NCI-H1105 (cell line): ENCODE measurements around the gene NEU2.
"Not testable (repeated sequence)": the region's sequence is repeated elsewhere in the genome, so short reads cannot be mapped to it uniquely, and the experiment has no call there.

Experiments used
- DNase-seq: peaks from one replicate; lab custom pipeline; 2025; lab: John Stamatoyannopoulos, UW

The NEU2 gene

GRCh38 chr2:233010569-233011267, 21.8 kb upstream of the NEU2 start:
- no peak for DNase-seq

GRCh38 chr2:233011268-233011650, 21.2 kb upstream of the NEU2 start:
- DNase-seq = no peak

- no peak for DNase-seq
Observed at GRCh38 chr2:233011702-233012131, 20.8 kb upstream of the NEU2 start.

GRCh38 chr2:233012301-233012971, 20.0 kb upstream of the NEU2 start:
- no peak for DNase-seq

GRCh38 chr2:233013027-233013461, 19.4 kb upstream of the NEU2 start, which contains the start of gene NGEF:
TSS of gene NGEF (minus strand) at chr2:233013256. CDS start at chr2:232974890, 38,366 bp downstream.
- no peak for DNase-seq

GRCh38 chr2:233013650-233014049, 18.8 kb upstream of the NEU2 start:
- no peak for DNase-seq

- no peak for DNase-seq
Observed at GRCh38 chr2:233015019-233015645, 17.3 kb upstream of the NEU2 start.

GRCh38 chr2:233017947-233018346, 14.5 kb upstream of the NEU2 start:
- no peak for DNase-seq

- DNase-seq = not testable (repeated sequence)
Observed at GRCh38 chr2:233019610-233020009, 12.9 kb upstream of the NEU2 start.

GRCh38 chr2:233020454-233020853, 12.0 kb upstream of the NEU2 start:
- no peak for DNase-seq

- no peak for DNase-seq
Observed at GRCh38 chr2:233021771-233022170, 10.7 kb upstream of the NEU2 start.

GRCh38 chr2:233022561-233022960, 9.9 kb upstream of the NEU2 start:
- no peak for DNase-seq

- DNase-seq = no peak
Observed at GRCh38 chr2:233023007-233023760, 9.3 kb upstream of the NEU2 start.

GRCh38 chr2:233023761-233024410, 8.6 kb upstream of the NEU2 start:
- no peak for DNase-seq

- DNase-seq = no peak
Observed at GRCh38 chr2:233025706-233026105, 6.8 kb upstream of the NEU2 start.

- no peak for DNase-seq
Observed at GRCh38 chr2:233026198-233026813, 6.2 kb upstream of the NEU2 start.

GRCh38 chr2:233029321-233029720, 3.2 kb upstream of the NEU2 start:
- DNase-seq = no peak

GRCh38 chr2:233031556-233032500, 644 bp upstream of the NEU2 start:
- no peak for DNase-seq

GRCh38 chr2:233033672-233034071, 1.2 kb downstream of the NEU2 start:
- DNase-seq = no peak
